Neural crest cell (in vitro differentiated cells): ENCODE measurements around the gene SLC7A1. TPM values are rescaled to one million over a fixed set of nuclear protein-coding genes. Genes with fewer than 3 reads are reported as not detected.

Source experiments
- DNase-seq: peaks from one replicate; pipeline ENCODE4 v3.0.0; 2021; ENCODE audit warnings: low read depth, mixed read lengths, low spot score
- H3K27ac Mint-ChIP-seq: one replicate; pipeline ENCODE4 v1.8.0; 2021; ENCODE audit warnings: mild to moderate bottlenecking, mixed read lengths; ENCODE audit not compliant: unreplicated experiment
- H3K27me3 Mint-ChIP-seq: 2 replicates; pipeline ENCODE4 v1.8.0; 2021; ENCODE audit warnings: low read depth, mild to moderate bottlenecking, mixed read lengths
- H3K36me3 Mint-ChIP-seq: 2 replicates; pipeline ENCODE4 v1.8.0; 2021; ENCODE audit warnings: low read depth, mild to moderate bottlenecking, mixed read lengths
- H3K4me1 Mint-ChIP-seq: 2 replicates; pipeline ENCODE4 v1.8.0; 2021; ENCODE audit warnings: mixed read lengths
- H3K4me3 Mint-ChIP-seq: one replicate; pipeline ENCODE4 v1.8.0; 2021; ENCODE audit warnings: mild to moderate bottlenecking, mixed read lengths
- H3K9me3 Mint-ChIP-seq: 2 replicates; pipeline ENCODE4 v1.8.0; 2021; ENCODE audit warnings: mixed read lengths
- total RNA-seq: library from RNA; stranded (reverse); gene quantifications from 2 replicates; pipeline ENCODE4 v1.2.1, GENCODE V29; 2021
- TF ChIP-seq, protein P1 (sequence below): fragments of 200-600 bp; sonication (generic); conservative IDR thresholded peaks from 2 replicates; pipeline ENCODE4 v1.5.0; 2021; ENCODE audit warnings: antibody characterized with exemption, mild to moderate bottlenecking

SLC7A1 gene
- total RNA-seq, 1 donor from 2014 or later: 69.7 TPM

DNA sequence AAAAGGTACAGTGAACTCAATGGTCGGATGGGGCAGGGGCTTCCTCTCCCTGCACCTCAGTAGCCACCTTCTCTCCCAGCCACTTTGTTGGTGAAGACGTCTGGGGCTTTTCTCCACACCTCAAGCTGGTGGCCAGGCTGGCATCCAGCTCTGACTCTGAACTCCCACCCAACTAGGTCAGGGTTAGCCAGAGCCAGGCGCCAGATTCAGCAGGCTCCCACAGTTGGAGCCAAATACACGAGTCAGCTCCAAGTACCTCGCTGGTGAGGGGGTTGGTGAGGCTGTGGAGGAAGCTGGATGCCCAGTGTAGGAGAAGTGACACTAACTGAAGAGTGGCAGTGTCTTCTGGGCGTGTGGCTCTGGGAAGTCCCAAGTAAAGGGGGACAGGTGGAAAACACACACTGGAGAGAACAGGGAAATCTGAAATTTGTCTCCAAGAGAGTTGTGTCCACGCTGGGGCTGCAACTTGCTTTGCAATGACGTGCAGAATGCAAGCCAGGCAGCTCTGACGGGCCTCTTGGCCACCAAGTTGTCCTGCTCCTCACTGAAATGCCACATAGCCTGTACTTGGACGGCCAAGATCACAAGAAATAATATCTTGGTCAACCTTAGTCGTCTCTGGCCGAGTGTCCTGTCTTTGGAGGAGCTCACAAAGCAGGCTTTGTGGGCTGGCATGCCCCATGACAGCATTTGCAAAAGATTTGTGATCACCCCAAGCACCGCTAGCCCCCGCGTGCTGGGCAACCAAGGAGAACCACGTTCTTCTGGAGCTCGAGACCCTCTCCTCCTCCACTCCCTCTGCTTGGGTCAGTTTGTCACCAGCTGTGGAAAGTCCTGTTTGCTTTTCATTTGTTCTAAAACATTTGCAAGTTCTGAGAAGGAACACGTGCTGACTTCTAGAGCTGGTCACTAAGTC is 18.1 kb downstream of the SLC7A1 start:
- H3K36me3 Mint-ChIP-seq: peaks cover 6% of the 10 kb centered on the region

DNA sequence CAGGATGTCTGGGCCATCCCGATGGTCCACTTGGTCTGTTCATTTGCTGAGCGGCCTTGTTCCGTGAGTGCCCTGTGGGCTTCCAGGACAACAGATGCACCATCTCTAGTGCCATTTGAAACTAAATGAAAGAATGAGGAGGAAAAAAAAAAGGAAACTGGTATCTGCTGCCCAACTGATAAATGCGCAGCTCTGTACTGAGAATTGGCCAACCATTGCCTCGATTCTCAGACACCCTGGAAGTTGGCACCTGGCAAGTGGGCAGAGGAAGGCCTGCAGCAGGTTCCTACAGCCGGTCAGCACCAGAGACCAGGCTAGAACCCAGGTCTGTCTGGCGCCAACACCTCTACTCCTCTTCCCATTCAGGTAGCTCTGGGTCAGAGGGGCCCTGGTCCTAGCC is 18.9 kb downstream of the SLC7A1 start:
- Mint-ChIP-seq H3K9me3 (no peaks in the 10 kb centered on the region), H3K4me1 (peaks cover 57% of the 10 kb centered on the region), H3K36me3 (peaks cover 6% of the 10 kb centered on the region), H3K27ac (no peak overlapping the region), H3K27me3 (no peaks in the 10 kb centered on the region), H3K4me3 (no peak overlapping the region)
- DNase-seq: no peak
- TF ChIP-seq, protein P1, sequence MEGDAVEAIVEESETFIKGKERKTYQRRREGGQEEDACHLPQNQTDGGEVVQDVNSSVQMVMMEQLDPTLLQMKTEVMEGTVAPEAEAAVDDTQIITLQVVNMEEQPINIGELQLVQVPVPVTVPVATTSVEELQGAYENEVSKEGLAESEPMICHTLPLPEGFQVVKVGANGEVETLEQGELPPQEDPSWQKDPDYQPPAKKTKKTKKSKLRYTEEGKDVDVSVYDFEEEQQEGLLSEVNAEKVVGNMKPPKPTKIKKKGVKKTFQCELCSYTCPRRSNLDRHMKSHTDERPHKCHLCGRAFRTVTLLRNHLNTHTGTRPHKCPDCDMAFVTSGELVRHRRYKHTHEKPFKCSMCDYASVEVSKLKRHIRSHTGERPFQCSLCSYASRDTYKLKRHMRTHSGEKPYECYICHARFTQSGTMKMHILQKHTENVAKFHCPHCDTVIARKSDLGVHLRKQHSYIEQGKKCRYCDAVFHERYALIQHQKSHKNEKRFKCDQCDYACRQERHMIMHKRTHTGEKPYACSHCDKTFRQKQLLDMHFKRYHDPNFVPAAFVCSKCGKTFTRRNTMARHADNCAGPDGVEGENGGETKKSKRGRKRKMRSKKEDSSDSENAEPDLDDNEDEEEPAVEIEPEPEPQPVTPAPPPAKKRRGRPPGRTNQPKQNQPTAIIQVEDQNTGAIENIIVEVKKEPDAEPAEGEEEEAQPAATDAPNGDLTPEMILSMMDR: no peak

More for the DNA sequence above, 18.1 kb downstream of the SLC7A1 start:
- Mint-ChIP-seq H3K4me3 (no peak overlapping the region), H3K27me3 (no peaks in the 10 kb centered on the region), H3K9me3 (no peaks in the 10 kb centered on the region), H3K4me1 (peaks cover 57% of the 10 kb centered on the region), H3K27ac (no peak overlapping the region)
- TF ChIP-seq, protein P1: no peak
- no peak for DNase-seq

DNA sequence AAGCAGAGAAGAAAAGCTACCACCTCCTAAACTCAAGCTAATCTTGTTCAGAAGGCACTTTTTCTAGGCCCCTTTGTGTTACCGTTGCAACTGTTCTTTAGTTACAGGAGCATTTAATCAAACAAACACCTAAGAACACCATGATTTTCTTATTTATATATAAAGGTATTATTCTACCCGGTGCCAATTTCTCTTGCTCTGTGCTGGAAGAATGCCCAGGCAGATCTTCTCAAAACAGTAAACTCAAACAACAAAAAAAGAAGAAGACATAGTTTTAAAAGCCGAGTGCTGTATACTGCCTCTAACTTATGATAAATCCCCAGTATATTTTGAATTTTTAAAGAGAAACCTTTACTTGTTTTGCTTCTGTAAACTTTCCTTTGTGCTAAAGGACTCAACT is 20.4 kb downstream of the SLC7A1 start:
- no peak overlapping the region for H3K27ac Mint-ChIP-seq
- peaks cover 3% of the 10 kb centered on the region for H3K36me3 Mint-ChIP-seq
- H3K9me3 Mint-ChIP-seq: no peaks in the 10 kb centered on the region
- H3K27me3 Mint-ChIP-seq: no peaks in the 10 kb centered on the region
- H3K4me1 Mint-ChIP-seq: peaks cover 44% of the 10 kb centered on the region
- no peak overlapping the region for H3K4me3 Mint-ChIP-seq
- TF ChIP-seq, protein P1: no peak
- no peak for DNase-seq

DNA sequence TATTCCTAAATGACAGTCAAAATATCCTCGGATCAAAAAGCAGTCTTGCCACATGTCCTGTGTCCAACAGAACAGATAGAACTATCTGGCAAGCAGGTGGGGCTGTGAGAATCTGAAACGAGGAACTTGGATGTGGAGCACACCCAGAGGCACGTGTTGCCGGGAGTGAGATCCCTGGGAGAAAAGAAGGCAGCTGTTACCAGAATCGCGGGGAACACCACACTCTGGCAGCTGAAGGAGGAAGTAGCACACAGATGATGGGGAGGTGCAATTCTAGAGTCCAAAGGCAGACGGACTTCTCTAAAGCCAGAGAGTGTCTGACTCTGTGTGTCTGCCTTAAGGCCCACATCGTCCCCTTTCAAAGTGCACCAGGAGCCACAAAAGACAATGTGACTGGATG is 22.3 kb downstream of the SLC7A1 start:
- H3K27me3 Mint-ChIP-seq: no peaks in the 10 kb centered on the region
- no peak overlapping the region for H3K4me3 Mint-ChIP-seq
- peak overlapping the region; percentile 51 for H3K27ac Mint-ChIP-seq
- TF ChIP-seq, protein P1: no peak
- no peaks in the 10 kb centered on the region for H3K9me3 Mint-ChIP-seq
- H3K36me3 Mint-ChIP-seq: peaks cover 2% of the 10 kb centered on the region
- H3K4me1 Mint-ChIP-seq: peaks cover 47% of the 10 kb centered on the region
- no peak for DNase-seq

DNA sequence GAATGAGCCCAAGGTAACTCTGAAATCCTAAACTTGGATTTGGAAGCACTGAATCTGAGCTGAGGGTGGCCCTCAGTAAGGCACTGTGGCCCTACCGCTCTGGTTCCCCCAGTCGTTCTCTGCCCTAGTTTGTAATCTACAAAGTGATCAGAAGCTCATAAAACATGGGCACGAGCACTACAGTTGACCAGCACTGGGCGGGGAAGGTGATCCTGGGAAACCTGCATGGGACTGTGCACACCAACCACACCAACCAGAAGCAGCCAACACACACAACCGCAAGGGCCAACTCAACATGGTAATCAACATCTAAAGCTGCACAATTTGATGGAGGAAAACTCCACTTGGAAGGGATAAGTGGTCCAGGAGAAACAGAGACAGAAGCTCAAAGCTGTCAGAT is 22.9 kb downstream of the SLC7A1 start:
- TF ChIP-seq, protein P1: no peak
- DNase-seq: no peak
- no peak overlapping the region for H3K27ac Mint-ChIP-seq
- H3K4me3 Mint-ChIP-seq: no peak overlapping the region
- peaks cover 2% of the 10 kb centered on the region for H3K36me3 Mint-ChIP-seq
- no peaks in the 10 kb centered on the region for H3K9me3 Mint-ChIP-seq
- no peaks in the 10 kb centered on the region for H3K27me3 Mint-ChIP-seq
- peaks cover 47% of the 10 kb centered on the region for H3K4me1 Mint-ChIP-seq
